ENCODE data around the gene CRIP1.

GRCh38 chr14:105448706-105449111, 38.0 kb upstream of the CRIP1 start:
- no peak for TF ChIP-seq ZNF274 (IDR thresholded peaks at IDR 0.05; ENCODE audit: low read depth, low read length)
- no peak for TF ChIP-seq SUZ12 (IDR thresholded peaks at IDR 0.05; ENCODE audit: extremely low read depth, insufficient read depth, insufficient read length)
- no peak for TF ChIP-seq YY1 (IDR thresholded peaks at IDR 0.05; ENCODE audit: insufficient read depth, insufficient read length)

All from NT2/D1 (cell line).